ENCODE data around the gene PPP1R2C. TPM values are rescaled to one million over a fixed set of nuclear protein-coding genes. Genes with fewer than 3 reads are reported as not detected.

Gene PPP1R2C
- polyA plus RNA-seq, 6 donors from 2014 or later, result 0.81 TPM; not detected in 5

DNA sequence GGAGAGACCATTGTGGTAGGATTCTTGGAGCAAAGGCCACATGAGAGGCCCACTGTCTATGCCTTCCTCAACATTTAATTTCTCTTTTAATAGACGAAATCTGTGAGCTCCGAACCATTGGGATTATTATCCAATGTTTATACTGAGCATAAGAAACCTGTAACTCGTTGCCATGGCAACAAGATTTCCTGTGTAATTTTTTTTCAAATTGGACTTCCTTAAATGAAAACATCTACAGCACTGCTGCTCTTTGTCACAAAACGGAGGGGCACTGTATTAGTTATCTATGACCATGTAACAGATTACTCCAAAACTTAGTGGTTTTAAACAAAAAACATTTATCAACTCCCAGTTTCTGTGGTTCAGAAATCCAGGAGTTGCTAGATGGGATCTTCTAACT is 38.7 kb downstream of the PPP1R2C start:
- Mint-ChIP-seq H3K27ac (peak overlapping the region; percentile 74 to 97 (median 92)), H3K36me3 (no peaks in the 10 kb centered on the region), H3K9me3 (no peaks in the 10 kb centered on the region), H3K4me3 (peak overlapping the region in 5 of 8 donors; percentile 35 to 69 (median 47)), H3K27me3 (no peaks in the 10 kb centered on the region), H3K4me1 (peaks cover 6 to 19% (median 8%) of the 10 kb centered on the region in 3 donors)
- peak; percentile 71 to 91 for ATAC-seq (ENCODE audit: low read depth in 2 of 2)
- peak; percentile 45 for DNase-seq

DNA sequence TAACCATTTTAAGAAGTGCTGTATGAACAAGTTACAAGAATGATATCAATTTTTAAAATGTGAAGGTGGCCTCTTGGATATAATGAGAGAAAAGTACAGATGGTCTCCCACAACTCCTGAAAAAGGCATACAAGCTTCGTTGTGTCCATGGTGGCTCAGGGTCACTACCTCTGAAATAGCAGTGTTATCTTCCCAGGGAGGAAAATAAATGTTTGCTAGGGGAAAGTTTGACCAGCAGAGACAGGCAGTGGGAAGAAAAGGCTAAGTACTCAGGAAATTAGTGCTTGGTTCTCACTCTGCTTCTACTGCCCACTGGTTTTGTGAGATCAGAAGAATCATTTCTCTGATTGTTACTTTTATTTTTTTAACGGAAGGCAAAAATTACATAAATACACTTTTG is 39.4 kb downstream of the PPP1R2C start:
- Mint-ChIP-seq H3K4me3 (no peak overlapping the region), H3K27ac (peak overlapping the region in 1 of 6 donors; percentile 84), H3K36me3 (no peaks in the 10 kb centered on the region), H3K9me3 (peaks cover 0 to 2% (median 0%) of the 10 kb centered on the region in 7 donors), H3K27me3 (no peaks in the 10 kb centered on the region), H3K4me1 (peaks cover 6 to 19% (median 8%) of the 10 kb centered on the region in 3 donors)
- ATAC-seq (ENCODE audit: low read depth in 2 of 2) (no peak), DNase-seq (no peak)

DNA sequence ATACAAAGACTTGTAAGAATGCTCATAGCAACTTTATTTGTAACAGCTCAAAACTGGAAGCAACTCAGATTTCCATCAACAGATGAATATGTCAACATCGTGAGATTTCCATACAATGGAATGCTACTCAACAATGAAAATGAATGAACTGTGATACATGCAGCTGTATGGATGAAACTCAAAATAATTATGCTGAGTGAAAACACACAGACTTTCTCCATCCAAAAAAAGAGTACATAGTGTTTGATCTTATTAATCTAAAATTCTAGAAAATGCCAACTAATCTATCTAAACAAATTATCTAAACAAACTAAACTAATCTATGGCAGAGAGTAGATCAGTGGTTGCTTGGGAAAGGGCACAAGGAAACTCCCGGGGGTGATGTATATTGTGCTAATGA is 42.7 kb downstream of the PPP1R2C start:
- Mint-ChIP-seq H3K4me3 (no peak overlapping the region), H3K36me3 (no peaks in the 10 kb centered on the region), H3K9me3 (peaks cover 0 to 4% (median 0%) of the 10 kb centered on the region in 7 donors), H3K27ac (peak overlapping the region in 1 of 6 donors; percentile 39), H3K4me1 (peaks cover 0 to 16% (median 3%) of the 10 kb centered on the region in 3 donors), H3K27me3 (no peaks in the 10 kb centered on the region)
- ATAC-seq (ENCODE audit: low read depth in 2 of 2), result no peak
- DNase-seq, result no peak

DNA sequence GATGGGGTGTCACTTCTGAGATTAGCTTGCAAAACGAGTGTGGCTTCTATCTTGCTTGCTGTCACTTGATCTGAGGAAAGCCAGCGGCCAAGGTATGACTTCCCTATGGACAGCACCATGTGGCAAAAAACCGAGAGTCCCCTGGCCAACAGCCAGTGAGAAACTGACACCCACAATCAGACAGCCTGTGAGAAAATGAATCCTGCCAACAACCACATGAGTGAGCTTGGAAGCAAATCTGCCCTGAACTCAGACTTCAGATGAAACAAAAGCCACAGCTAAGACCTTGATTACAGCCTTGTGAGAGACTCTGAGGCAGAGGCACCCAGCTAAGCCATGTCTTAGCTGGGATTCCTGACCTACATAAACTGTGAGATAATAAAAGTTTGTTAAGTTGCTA is 45.5 kb downstream of the PPP1R2C start:
- Mint-ChIP-seq H3K4me1 (no peaks in the 10 kb centered on the region), H3K27me3 (no peaks in the 10 kb centered on the region), H3K4me3 (no peak overlapping the region), H3K27ac (no peak overlapping the region), H3K9me3 (peaks cover 0 to 7% (median 2%) of the 10 kb centered on the region in 7 donors), H3K36me3 (no peaks in the 10 kb centered on the region)
- DNase-seq (no peak), ATAC-seq (ENCODE audit: low read depth in 2 of 2) (no peak)
